GM21515 (cell line): ENCODE results near the gene RAB17.
"Not testable (repeated sequence)": the region's sequence is repeated elsewhere in the genome, so short reads cannot be mapped to it uniquely, and the experiment has no call there.

Experiments
- ATAC-seq: cut with Tn5 transposase; IDR thresholded peaks from one replicate; pipeline ENCODE4 v1.9.1; 2021; ENCODE audit not compliant: unreplicated experiment

Gene RAB17

DNA sequence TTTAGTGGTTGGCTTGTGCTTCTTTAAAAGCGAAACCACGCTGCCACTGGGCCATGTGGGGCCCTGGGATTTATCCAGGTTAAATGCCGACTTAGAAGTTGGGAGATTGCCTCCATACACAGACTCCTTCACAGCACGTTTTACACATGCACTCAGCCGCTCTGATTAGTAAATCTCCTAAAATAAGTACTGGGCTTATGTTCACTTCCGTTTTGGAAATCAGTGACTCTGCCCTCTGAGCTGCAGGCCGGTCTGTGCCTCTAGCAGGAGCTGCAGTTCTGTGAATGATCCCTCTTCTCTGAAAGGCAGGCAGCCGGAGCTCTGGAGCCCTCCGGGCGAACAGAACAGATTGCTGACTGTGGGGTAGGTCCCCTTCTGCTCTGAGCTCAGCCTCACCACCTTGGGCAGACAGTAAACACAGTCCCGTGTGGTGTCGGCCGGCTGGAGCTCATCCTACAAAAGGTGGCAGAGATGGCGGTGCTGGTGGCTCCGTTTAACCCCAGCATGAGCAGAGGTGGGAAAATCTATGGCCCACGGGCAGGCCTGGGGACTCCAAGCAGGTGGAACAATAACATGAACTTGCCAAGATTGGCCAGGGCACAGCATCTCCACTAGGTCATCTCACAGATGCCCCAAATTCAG, 9.8 kb upstream of the RAB17 start:
- ATAC-seq = no peak

GRCh38 chr2:237599465-237600110, 9.1 kb upstream of the RAB17 start:
- ATAC-seq = no peak

DNA sequence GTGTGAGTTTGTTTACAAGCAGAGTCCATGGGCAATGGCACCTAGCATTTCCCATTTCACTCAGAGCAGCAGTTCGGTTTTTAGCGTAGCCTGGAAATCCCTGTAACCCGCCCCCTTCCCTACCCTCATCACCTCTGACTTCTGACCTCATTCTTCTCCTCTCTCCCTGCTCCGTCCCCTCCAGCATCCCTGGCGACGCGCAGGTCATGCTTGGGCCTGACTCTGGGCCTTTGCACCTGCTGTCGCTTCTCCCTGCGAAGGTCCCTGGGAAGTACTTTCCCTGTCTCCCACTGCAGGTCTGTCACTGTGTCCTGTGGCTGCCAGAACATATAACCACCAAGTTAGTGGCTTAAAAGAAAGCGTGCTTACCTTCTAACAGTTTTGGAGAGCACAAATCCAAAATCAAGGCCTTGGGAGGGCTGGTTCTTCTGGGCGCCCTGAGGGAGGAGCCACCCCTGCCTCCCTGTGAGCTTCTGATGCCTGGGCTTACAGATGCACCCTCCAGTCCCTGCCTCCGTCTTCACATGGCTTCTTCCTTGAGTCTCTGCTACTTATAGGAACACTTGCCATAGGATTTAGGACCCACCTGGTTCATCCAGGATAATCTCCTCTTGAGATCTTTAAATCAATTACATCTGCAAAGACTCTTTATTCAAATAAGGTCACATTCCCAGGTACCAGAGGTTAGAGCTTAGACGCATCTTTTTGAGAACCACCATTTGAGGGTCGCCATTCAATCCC, 8.1 kb upstream of the RAB17 start:
- no peak for ATAC-seq

- no peak for ATAC-seq
Measured at GRCh38 chr2:237597196-237598145, 6.9 kb upstream of the RAB17 start.

GRCh38 chr2:237596520-237597195, 6.1 kb upstream of the RAB17 start:
- no peak for ATAC-seq

DNA sequence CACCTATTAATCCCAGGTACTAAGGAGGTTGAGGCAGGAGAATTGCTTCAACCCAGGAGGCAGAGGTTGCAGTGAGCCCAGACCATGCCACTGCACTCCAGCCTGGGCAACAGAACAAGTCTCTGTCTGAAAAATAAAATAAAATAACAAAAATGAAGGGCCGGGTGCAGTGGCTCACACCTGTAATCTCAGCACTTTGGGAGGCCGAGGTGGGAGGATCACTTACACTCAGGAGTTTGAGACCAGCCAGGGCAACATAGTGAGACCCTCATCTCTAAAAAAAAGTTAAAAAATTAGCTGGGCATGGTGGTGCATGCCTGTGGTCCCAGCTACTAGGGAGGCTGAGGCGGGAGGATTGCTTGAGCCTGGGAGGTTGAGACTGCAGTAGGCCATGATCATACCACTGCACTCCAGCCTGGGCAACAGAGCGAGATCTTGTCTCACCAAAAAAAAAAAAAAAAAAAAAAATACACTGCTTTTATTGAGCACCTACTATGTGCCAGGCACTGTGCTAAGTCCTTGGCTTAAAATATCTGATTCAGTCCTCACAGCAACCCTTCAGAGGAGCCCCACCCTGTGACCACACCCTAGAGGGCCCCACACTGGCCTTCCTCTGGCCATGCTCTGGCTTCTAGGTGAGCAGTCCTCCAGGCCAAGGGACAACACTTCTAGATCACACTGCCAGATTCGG, 5.4 kb upstream of the RAB17 start:
- not testable (repeated sequence) for ATAC-seq

- no peak for ATAC-seq
Measured at GRCh38 chr2:237594514-237594871, 4.0 kb upstream of the RAB17 start.

GRCh38 chr2:237593596-237594320, 3.2 kb upstream of the RAB17 start:
- ATAC-seq = no peak

GRCh38 chr2:237593036-237593435, 2.5 kb upstream of the RAB17 start:
- no peak for ATAC-seq

DNA sequence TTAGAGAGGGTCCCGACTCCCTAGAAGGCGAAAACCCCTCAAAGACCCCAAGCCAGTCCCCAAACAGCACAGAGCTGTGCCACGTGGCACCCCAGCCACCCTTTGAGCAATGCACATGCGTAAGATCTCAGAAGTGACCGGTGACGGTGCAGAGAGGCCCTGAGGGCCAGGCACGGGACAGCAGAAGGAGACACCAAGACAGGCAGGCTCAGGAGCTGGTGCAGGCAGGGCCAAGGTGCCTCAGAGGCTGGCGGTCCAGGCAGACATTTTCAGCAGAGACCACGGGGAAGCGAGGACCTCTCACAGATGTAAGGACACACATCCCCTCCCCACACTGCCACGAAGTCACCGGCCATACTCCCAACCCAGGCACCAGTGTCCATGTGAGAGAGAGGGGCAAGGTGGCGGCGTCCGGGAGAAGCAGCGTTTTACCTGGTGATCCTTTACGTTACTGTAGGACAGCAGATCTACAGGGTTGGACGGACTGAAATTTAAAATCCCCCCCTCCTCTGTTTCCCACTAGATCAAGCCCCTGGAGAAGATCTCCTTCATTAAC, 2.0 kb upstream of the RAB17 start:
- ATAC-seq = no peak

DNA sequence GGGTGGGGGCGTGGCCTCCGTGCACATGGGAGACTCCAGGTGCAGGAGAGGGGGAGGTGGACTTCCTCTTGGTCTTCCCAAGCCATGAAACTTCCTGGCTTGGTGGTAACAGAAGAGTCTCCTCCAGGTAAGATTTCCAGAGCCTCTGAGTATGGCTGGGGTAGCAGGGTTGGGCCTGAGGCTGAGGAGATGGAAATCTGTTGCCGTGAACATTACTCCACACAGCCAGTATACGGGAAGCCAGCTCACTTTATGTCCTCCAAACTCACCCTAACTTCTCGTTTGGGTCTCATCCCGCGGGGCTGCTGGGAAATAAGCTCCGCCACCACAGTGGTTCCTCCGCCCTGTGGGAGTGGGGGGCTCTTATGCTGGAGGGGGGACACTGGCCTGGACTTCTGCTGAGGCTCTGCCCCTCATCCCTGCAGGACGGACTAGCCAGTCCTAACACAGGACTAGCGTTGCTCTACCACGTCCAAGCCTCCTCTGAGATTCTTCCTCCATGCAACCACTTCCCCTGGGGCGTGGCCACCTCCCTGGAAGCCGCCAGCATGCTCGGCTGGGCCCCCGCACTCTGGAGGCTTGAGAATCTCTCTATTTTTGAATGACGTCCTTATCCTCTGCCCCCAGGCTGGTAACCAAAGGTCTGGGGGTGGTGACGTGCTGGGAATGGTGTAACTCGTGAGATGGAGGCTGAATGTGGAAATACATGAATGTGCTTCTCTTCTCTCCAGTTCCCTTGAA, 777 bp upstream of the RAB17 start:
- no peak for ATAC-seq

- ATAC-seq = no peak
Measured at GRCh38 chr2:237588044-237588696, 2.4 kb downstream of the RAB17 start.

GRCh38 chr2:237585590-237586221, 4.8 kb downstream of the RAB17 start:
- no peak for ATAC-seq

GRCh38 chr2:237583385-237584295, 6.9 kb downstream of the RAB17 start:
- ATAC-seq = no peak

- ATAC-seq = no peak
Measured at GRCh38 chr2:237581751-237582746, 8.5 kb downstream of the RAB17 start.
